ENCODE data around the gene TSBP1. TPM values are rescaled to one million over a fixed set of nuclear protein-coding genes. Genes with fewer than 3 reads are reported as not detected.

Gene TSBP1
- total RNA-seq, 2 donors from 2014 or later: not detected

GRCh38 chr6:32387589-32388340 is 16.1 kb upstream of the TSBP1 start:
- DNase-seq: no peak
- H3K27ac Mint-ChIP-seq: no peak overlapping the region
- H3K9ac ChIP-seq (ENCODE audit: extremely low read depth, low read length, poor library complexity, severe bottlenecking): no peak overlapping the region
- H3K4me1 Mint-ChIP-seq: no peaks in the 10 kb centered on the region
- WGBS, 2 experiments (ENCODE audit: insufficient coverage in 1 of 2, insufficient read length in 1 of 2): 80 to 85% methylated on average over 4 to 5 of the region's 6 CpGs
- H3K36me3 Mint-ChIP-seq (ENCODE audit: low read depth): no peaks in the 10 kb centered on the region
- peaks cover 13% of the 10 kb centered on the region for H3K9me3 Mint-ChIP-seq
- no peak overlapping the region for H3K4me3 Mint-ChIP-seq
- H3K9me3 ChIP-seq (ENCODE audit: control insufficient read depth, low read length): no peaks in the 10 kb centered on the region
- H3K4me1 ChIP-seq (ENCODE audit: control insufficient read depth, insufficient read depth, low read length): no peaks in the 10 kb centered on the region
- H3K27me3 ChIP-seq (ENCODE audit: control insufficient read depth, insufficient read depth, low read length, poor library complexity, severe bottlenecking): no peaks in the 10 kb centered on the region
- no peak overlapping the region for H3K4me3 ChIP-seq (ENCODE audit: low read length)
- H3K27me3 Mint-ChIP-seq (ENCODE audit: insufficient read depth): peaks cover 4% of the 10 kb centered on the region
- no peaks in the 10 kb centered on the region for H3K36me3 ChIP-seq (ENCODE audit: control insufficient read depth, insufficient read depth, low read length)
- no peak overlapping the region for H3K27ac ChIP-seq (ENCODE audit: low read depth, low read length)
- no peak for TF ChIP-seq CTCF (conservative IDR thresholded peaks at IDR 0.05)

GRCh38 chr6:32386040-32386439 is 14.3 kb upstream of the TSBP1 start:
- no peaks in the 10 kb centered on the region for H3K4me1 Mint-ChIP-seq
- Histone ChIP-seq H3K4me3 (ENCODE audit: low read length) (no peak overlapping the region), H3K27ac (ENCODE audit: low read depth, low read length) (no peak overlapping the region), H3K36me3 (ENCODE audit: control insufficient read depth, insufficient read depth, low read length) (no peaks in the 10 kb centered on the region), H3K9ac (ENCODE audit: extremely low read depth, low read length, poor library complexity, severe bottlenecking) (no peak overlapping the region), H3K27me3 (ENCODE audit: control insufficient read depth, insufficient read depth, low read length, poor library complexity, severe bottlenecking) (no peaks in the 10 kb centered on the region), H3K9me3 (ENCODE audit: control insufficient read depth, low read length) (no peaks in the 10 kb centered on the region), H3K4me1 (ENCODE audit: control insufficient read depth, insufficient read depth, low read length) (no peaks in the 10 kb centered on the region)
- 100% methylated on average over 1 of the region's 1 CpG; no CpG with 5 or more reads in 1 of the 2 experiments for WGBS, 2 experiments (ENCODE audit: insufficient coverage in 1 of 2, insufficient read length in 1 of 2)
- no peak overlapping the region for H3K4me3 Mint-ChIP-seq
- no peak overlapping the region for H3K27ac Mint-ChIP-seq
- peaks cover 13% of the 10 kb centered on the region for H3K9me3 Mint-ChIP-seq
- no peak for TF ChIP-seq CTCF (conservative IDR thresholded peaks at IDR 0.05)
- H3K36me3 Mint-ChIP-seq (ENCODE audit: low read depth): no peaks in the 10 kb centered on the region
- peaks cover 4% of the 10 kb centered on the region for H3K27me3 Mint-ChIP-seq (ENCODE audit: insufficient read depth)
- DNase-seq: no peak

GRCh38 chr6:32382757-32383420 is 11.2 kb upstream of the TSBP1 start:
- no peaks in the 10 kb centered on the region for H3K36me3 Mint-ChIP-seq (ENCODE audit: low read depth)
- no peak overlapping the region for H3K27ac Mint-ChIP-seq
- H3K36me3 ChIP-seq (ENCODE audit: control insufficient read depth, insufficient read depth, low read length): no peaks in the 10 kb centered on the region
- H3K27ac ChIP-seq (ENCODE audit: low read depth, low read length): no peak overlapping the region
- H3K9me3 ChIP-seq (ENCODE audit: control insufficient read depth, low read length): no peaks in the 10 kb centered on the region
- no peaks in the 10 kb centered on the region for H3K27me3 ChIP-seq (ENCODE audit: control insufficient read depth, insufficient read depth, low read length, poor library complexity, severe bottlenecking)
- peaks cover 13% of the 10 kb centered on the region for H3K9me3 Mint-ChIP-seq
- H3K4me1 ChIP-seq (ENCODE audit: control insufficient read depth, insufficient read depth, low read length): no peaks in the 10 kb centered on the region
- 52% methylated on average over 1 of the region's 1 CpG; no CpG with 5 or more reads in 1 of the 2 experiments for WGBS, 2 experiments (ENCODE audit: insufficient coverage in 1 of 2, insufficient read length in 1 of 2)
- no peaks in the 10 kb centered on the region for H3K27me3 Mint-ChIP-seq (ENCODE audit: insufficient read depth)
- H3K4me1 Mint-ChIP-seq: no peaks in the 10 kb centered on the region
- H3K9ac ChIP-seq (ENCODE audit: extremely low read depth, low read length, poor library complexity, severe bottlenecking): no peak overlapping the region
- TF ChIP-seq CTCF (conservative IDR thresholded peaks at IDR 0.05): no peak
- DNase-seq: no peak
- no peak overlapping the region for H3K4me3 ChIP-seq (ENCODE audit: low read length)
- H3K4me3 Mint-ChIP-seq: no peak overlapping the region
